Measurements from ENCODE around the gene ASB6. TPM values are rescaled to one million over a fixed set of nuclear protein-coding genes. Genes with fewer than 3 reads are reported as not detected.
A peak's percentile ranks its signal among the peaks of the same experiment; 100 is the strongest.

Gene ASB6
- total and polyA plus RNA-seq, 7 donors = 6.3 to 20.2 (median 8.9) TPM

- Histone ChIP-seq H3K36me3 (ENCODE audit: insufficient read depth in 1 of 2, low read depth in 1 of 2) (no peaks in the 10 kb centered on the region), H3K27me3 (ENCODE audit: insufficient read depth in 3 of 3, low read length in 2 of 3) (no peaks in the 10 kb centered on the region), H3K4me1 (peaks cover 18% of the 10 kb centered on the region), H3K27ac (peak overlapping the region; percentile 74), H3K4me3 (peak overlapping the region; percentile 73), H3K9me3 (no peaks in the 10 kb centered on the region)
- intact Hi-C loops (cut with DNase I) = loop anchor here (2.0 to 5.0 kb wide), 2 partner anchors 438 to 471 kb away; no protein-coding TSS in a partner anchor
- no peak for TF ChIP-seq CTCF (IDR thresholded peaks at IDR 0.05)
- 0 to 2% (median 1%) methylated on average over 17 to 24 of the region's 24 CpGs for WGBS, 3 donors
- ATAC-seq (peak in 2 of 4 donors; percentile 1), DNase-seq (no peak)
These were observed 31.8 kb downstream of the ASB6 start for GRCh38 chr9:129610213-129610472.

GRCh38 chr9:129609486-129610212 is 32.3 kb downstream of the ASB6 start:
- Histone ChIP-seq H3K9me3 (no peaks in the 10 kb centered on the region), H3K4me3 (peak overlapping the region; percentile 73), H3K27ac (peak overlapping the region; percentile 73), H3K27me3 (ENCODE audit: insufficient read depth in 3 of 3, low read length in 2 of 3) (no peaks in the 10 kb centered on the region), H3K4me1 (peaks cover 18% of the 10 kb centered on the region), H3K36me3 (ENCODE audit: insufficient read depth in 1 of 2, low read depth in 1 of 2) (no peaks in the 10 kb centered on the region)
- ATAC-seq = peak; percentile 1 to 8 (median 6)
- no peak for TF ChIP-seq CTCF (IDR thresholded peaks at IDR 0.05)
- peak in 1 of 2 donors; percentile 43 for DNase-seq
- intact Hi-C loops (cut with DNase I) = loop anchor here (1.0 to 5.0 kb wide), 5 partner anchors 115 to 471 kb away; no protein-coding TSS in a partner anchor
- 23 to 36% (median 25%) methylated on average over 20 to 28 of the region's 30 CpGs for WGBS, 3 donors

GRCh38 chr9:129608561-129609481 is 33.1 kb downstream of the ASB6 start:
- no peak for ATAC-seq

GRCh38 chr9:129607027-129607387 is 34.9 kb downstream of the ASB6 start:
- TF ChIP-seq CTCF (IDR thresholded peaks at IDR 0.05) = no peak
- DNase-seq (no peak), ATAC-seq (no peak)

More at GRCh38 chr9:129608561-129609481, 33.1 kb downstream of the ASB6 start:
- Histone ChIP-seq H3K27ac (peak overlapping the region; percentile 73), H3K9me3 (no peaks in the 10 kb centered on the region), H3K27me3 (ENCODE audit: insufficient read depth in 3 of 3, low read length in 2 of 3) (no peaks in the 10 kb centered on the region), H3K4me3 (no peak overlapping the region), H3K36me3 (ENCODE audit: insufficient read depth in 1 of 2, low read depth in 1 of 2) (no peaks in the 10 kb centered on the region), H3K4me1 (peaks cover 18% of the 10 kb centered on the region)
- TF ChIP-seq CTCF (IDR thresholded peaks at IDR 0.05) = no peak
- intact Hi-C loops (cut with DNase I) = loop anchor here in 1 of 2 donors (1.0 to 5.0 kb wide), 3 partner anchors 114 to 434 kb away; no protein-coding TSS in a partner anchor
- WGBS, 3 donors = 84 to 91% (median 86%) methylated on average over 26 to 27 of the region's 27 CpGs
- no peak for DNase-seq

More at GRCh38 chr9:129607027-129607387, 34.9 kb downstream of the ASB6 start:
- H3K4me1 ChIP-seq = peaks cover 18% of the 10 kb centered on the region
- WGBS, 3 donors = 62 to 66% (median 66%) methylated on average over 6 of the region's 6 CpGs
- H3K4me3 ChIP-seq = no peak overlapping the region
- H3K9me3 ChIP-seq = no peaks in the 10 kb centered on the region
- intact Hi-C loops (cut with DNase I) = loop anchor here in 1 of 2 donors (5.0 kb wide), 1 partner anchor 225 kb away; no protein-coding TSS in a partner anchor
- no peaks in the 10 kb centered on the region for H3K27me3 ChIP-seq (ENCODE audit: insufficient read depth in 3 of 3, low read length in 2 of 3)
- H3K36me3 ChIP-seq (ENCODE audit: insufficient read depth in 1 of 2, low read depth in 1 of 2) = no peaks in the 10 kb centered on the region
- peak overlapping the region; percentile 59 for H3K27ac ChIP-seq

All from psoas muscle (tissue), 8 donors.